HG03159 (cell line): ENCODE data around the gene ZBTB17.

Experiments
- ATAC-seq: cut with Tn5 transposase; IDR thresholded peaks from one replicate; pipeline ENCODE4 v1.9.1; 2021; ENCODE audit warnings: mild to moderate bottlenecking, moderate library complexity; ENCODE audit not compliant: unreplicated experiment

The ZBTB17 gene

GRCh38 chr1:15962671-15963362 is 13.1 kb downstream of the ZBTB17 start:
- no peak for ATAC-seq

GRCh38 chr1:15962176-15962575 is 13.7 kb downstream of the ZBTB17 start:
- ATAC-seq: no peak

GRCh38 chr1:15961492-15961891 is 14.4 kb downstream of the ZBTB17 start:
- no peak for ATAC-seq

DNA sequence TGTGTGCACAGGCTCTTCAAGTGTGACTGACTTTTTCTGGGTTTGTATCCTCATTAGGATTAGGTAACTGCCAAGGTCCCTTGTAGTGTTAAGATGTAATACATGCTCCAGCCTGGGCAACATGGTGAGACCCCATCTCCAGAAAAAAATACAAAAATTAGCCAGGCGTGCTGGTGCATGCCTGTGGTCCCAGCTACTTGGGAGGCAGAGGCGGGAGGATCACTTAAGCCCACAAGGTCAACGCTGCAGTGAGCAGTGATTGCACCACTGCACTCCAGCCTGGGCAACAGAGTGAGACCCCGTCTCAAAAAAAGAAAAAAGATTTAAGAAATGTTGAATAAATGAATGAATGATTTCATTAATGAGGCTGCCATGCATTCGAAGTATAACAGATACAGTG is 15.1 kb downstream of the ZBTB17 start:
- ATAC-seq: no peak

GRCh38 chr1:15959827-15960446 is 16.0 kb downstream of the ZBTB17 start:
- no peak for ATAC-seq

DNA sequence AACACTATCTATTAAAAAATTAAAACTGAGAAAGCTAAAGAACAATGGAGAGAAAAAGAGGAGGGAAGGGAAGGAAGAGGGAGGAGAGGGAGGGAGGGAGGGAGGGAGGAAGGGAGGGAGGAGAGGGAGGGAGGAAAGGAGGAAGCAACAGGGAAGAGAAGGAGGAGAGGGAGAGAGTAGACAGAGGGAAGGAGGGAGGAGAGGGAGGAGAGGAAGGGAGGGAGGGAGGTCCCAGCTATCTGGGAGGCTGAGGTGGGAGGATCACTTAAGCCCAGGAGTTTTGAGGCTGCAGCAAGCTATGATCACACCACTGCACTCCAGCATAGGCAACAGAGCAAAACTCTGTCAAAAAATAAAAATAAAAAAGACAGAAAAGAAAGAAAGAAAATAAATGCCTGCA is 16.5 kb downstream of the ZBTB17 start:
- no peak for ATAC-seq

DNA sequence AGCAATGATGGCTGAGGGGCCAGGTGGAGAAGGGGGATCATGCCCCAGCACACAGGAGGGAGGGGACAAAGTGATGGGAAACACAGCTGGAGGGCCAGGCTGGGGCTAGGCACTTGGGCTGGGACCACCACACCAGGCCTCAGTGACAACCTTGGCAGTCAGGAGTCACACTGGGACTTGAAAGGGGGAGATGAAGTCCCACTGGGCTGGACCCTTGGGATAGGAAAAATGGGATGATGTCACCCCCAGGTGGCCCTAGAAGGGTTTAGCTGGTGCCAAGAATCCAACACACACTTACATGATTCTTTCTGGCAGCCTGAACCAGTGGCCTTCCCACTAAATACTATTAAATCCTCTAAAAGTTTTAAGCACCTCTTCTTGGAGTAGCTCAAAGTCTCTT is 17.1 kb downstream of the ZBTB17 start:
- no peak for ATAC-seq

DNA sequence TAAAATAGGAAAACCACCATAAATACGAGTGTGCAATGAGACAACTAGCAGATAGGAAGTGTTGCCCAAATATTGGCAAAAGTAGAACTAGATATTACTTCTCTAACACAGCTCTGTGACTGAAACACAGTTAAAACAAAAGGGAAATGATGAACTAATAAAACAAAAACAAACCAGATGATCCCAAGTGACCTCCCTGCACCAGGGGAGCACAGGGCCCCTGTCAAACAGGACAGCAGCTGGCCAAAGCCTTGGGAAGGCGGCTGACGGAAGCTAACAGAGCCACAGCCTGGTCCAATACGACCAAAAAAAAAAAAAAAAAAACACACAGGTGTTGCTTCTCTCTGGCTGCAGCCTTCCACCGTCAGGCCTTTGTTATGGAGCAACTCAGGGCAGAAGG is 17.8 kb downstream of the ZBTB17 start:
- no peak for ATAC-seq

DNA sequence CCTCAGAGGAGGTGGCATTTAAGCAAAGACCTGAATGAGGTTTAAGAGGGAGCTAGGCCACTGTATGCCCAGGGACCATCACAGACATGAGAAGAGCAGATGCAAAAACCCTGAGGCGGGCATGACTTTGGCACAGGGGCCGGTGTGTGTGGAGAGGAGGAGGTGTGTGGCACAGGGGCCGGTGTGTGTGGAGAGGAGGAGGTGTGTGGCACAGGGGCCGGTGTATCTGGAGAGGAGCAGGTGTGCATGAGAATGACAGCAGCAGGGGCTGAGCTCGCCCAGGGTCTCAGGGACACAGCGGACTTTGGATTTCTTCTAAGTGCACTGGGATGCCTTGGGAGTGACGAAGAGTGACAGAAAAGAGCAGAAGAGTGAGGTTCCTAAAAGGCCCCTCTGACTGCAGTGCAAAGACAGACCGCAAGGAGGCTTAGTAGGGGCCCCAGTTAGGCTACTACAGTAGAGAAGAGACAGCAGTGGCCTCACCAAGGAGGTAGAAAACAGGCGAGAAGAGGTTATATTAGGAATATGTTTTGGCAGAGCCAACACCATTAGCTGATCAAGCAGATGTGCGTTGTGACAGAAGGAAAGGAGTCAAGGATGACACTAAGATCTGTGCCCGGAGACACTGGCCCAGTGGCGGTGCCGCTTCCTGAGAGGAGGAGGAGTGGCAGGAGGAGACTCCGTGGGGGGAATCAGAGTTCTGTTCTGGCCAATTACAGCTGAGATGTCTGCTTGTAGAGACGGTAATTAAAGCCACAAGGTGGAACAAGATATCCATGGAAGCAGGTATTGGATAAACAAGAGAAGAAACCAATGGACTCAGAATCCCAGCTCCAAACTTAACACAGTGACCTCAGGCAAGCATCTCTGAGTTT is 18.4 kb downstream of the ZBTB17 start:
- ATAC-seq: no peak

DNA sequence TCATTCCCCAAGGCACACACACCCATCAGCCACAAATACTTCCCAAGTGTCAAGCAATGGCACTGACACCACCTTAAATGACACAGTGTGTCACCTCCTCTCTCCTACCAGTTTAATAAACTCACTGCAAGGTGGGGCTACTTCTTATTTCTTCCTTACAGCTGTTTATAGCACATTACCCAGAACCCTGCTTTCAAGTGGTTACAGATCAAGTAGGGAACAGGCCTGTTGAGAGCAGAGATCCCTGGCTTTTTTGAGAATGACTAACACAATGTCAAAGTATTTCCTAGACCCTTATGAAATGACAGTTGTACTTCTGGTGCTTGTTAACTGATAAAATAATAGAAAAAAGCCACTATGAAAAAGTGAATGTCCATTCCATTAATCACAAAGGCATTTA is 19.8 kb downstream of the ZBTB17 start:
- ATAC-seq: no peak

DNA sequence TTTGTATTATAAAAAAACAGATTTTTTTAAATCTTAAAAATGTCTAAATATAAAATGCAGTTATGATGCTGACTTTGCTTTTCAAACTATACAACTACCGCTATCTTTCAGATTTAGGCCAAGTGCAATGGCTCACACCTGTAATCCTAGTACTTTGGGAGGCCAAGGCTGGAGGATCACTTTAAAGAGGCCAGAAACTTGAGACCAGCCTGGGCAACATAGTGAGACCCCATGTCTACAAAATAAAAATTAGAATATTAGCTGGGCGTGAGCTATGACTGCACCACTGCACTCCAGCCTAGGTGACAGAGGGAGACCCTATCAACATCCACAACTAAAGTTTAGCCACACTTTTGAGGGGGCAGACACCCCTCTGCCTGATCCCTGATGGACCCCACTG is 20.3 kb downstream of the ZBTB17 start:
- no peak for ATAC-seq

GRCh38 chr1:15954316-15954715 is 21.6 kb downstream of the ZBTB17 start:
- ATAC-seq: no peak

DNA sequence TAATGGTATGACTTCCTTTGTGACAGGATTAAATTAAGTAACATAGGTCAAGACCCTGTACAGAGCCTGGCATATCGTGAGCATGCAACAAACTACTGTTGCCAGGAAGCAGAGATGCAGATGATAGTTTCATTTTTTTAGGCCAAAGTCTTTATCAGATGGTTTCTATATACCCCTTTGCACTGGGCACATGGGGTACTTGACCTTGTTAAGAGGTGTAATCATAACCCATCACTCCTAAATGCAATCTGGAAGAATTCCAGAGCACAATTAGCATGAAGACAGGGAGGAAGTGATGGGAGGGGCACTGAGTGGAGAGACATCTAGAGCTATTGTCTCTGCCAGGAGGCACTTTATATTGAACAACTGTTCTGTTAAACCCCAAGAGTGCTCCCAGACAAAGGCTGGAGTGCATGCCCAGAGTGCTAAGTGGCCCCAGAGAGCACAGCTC is 22.1 kb downstream of the ZBTB17 start:
- no peak for ATAC-seq

- ATAC-seq: no peak
Observed at GRCh38 chr1:15953294-15953771, 22.6 kb downstream of the ZBTB17 start.

DNA sequence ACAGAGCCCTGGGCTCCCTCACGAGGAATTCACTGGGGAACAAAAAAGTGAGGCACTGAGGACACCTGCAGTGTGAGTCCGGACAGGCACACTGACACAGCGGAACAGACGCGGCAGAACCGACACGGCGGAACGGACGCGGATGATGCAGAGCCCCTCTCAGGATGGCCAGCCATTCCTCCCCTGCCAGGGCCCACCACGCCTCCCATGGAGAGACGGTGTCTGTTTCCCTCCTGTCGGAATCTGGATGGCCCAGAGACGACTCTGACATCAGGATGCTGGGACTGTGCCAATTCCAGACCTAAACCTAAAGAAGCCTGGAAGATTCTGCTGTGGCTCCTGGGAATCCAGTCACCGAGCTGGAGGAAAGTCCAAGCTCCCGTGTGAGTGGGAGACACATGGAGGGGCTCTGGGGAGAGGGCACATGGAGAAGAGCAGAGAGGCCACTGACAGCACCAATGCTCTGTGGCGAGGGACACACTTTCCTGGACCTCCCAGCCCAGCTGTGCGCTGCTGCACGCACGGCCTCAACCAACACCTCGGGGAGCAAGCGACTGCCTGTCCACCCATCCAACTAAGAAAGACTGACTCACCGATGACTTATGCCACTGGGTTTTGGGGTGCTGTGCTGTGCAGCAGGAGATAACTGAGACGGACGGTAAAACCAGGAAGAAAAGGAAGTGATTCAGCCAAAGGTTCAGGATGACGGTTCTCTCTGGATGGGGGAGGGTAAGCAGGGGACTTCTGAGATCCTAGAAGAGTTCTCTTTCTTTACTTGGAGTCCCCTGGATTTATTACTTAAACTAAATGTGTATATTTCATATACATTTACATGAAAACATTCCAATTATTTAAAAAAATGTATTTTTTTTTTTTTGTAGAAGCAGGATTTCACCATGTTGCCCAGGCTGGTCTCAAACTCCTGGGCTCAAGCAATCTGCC is 23.3 kb downstream of the ZBTB17 start:
- no peak for ATAC-seq

GRCh38 chr1:15951341-15952153 is 24.4 kb downstream of the ZBTB17 start:
- no peak for ATAC-seq

GRCh38 chr1:15950763-15951295 is 25.1 kb downstream of the ZBTB17 start:
- ATAC-seq: no peak

DNA sequence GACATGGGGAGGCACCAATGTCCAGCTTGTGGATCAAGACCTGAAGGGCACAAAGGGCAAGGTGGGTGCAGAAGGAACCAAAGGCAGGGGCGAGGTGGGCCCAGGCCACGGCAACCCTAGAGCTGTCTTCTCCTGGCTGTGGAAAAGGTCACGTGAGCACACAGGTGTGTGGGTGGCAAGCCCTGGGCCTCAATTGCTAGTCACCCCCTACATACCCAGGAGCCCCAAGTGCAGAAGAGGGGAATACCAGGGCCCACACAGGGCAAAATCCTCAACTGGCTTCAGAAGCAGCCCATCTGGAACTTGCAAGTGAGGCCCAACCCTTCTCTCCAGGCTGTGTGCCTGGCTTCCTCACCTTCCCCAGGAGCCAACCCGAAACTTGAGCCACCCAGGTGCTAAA is 25.6 kb downstream of the ZBTB17 start:
- no peak for ATAC-seq

- ATAC-seq: peak; percentile 79
Observed at GRCh38 chr1:15949453-15950245, 26.3 kb downstream of the ZBTB17 start.
